Fibroblast of lung (primary cell): ENCODE data around the gene FDXACB1.

Source experiments
- CTCF ChIP-seq, 2 donors: IDR thresholded peaks in 1 of 2; conservative IDR thresholded peaks in 1 of 2; 1 replicate in 1 of 2; 2 replicates in 1 of 2; pipeline ENCODE4 v1.5.1; 2011 to 2012; ENCODE audit warnings: low read length in 2 of 2, control low read depth in 1 of 2, inconsistent platforms in 1 of 2, low read depth in 1 of 2, mild to moderate bottlenecking in 1 of 2
- EZH2 ChIP-seq: IDR thresholded peaks from 2 replicates; pipeline ENCODE4 v1.5.1; 2012; ENCODE audit warnings: low read length, control low read depth, mild to moderate bottlenecking; ENCODE audit errors: missing control alignments

- TF ChIP-seq CTCF (conservative IDR thresholded peaks at IDR 0.05 in 1 of 2, IDR thresholded peaks at IDR 0.05 in 1 of 2; ENCODE audit: low read depth in 1 of 2, low read length in 2 of 2) (peak; percentile 85), EZH2 (no peak)
Observed at GRCh38 chr11:111841370-111842053, 37.5 kb downstream of the FDXACB1 start.
